Endothelial cell (in vitro differentiated cells): ENCODE data around the gene SLC25A25. TPM values are rescaled to one million over a fixed set of nuclear protein-coding genes. Genes with fewer than 3 reads are reported as not detected.

Experiments used
- DNase-seq: peaks from one replicate; pipeline ENCODE4 v3.0.0; 2021; ENCODE audit warnings: low spot score
- H3K27ac Mint-ChIP-seq: one replicate; pipeline ENCODE4 v1.8.0; 2021; ENCODE audit warnings: mixed read lengths, inconsistent platforms; ENCODE audit not compliant: unreplicated experiment
- H3K27me3 Mint-ChIP-seq: one replicate; pipeline ENCODE4 v1.8.0; 2021; ENCODE audit warnings: mild to moderate bottlenecking, moderate library complexity, mixed read lengths, inconsistent platforms; ENCODE audit not compliant: unreplicated experiment
- H3K36me3 Mint-ChIP-seq: one replicate; pipeline ENCODE4 v1.8.0; 2021; ENCODE audit warnings: mild to moderate bottlenecking, low read depth, mixed read lengths, inconsistent platforms; ENCODE audit not compliant: unreplicated experiment
- H3K4me1 Mint-ChIP-seq: one replicate; pipeline ENCODE4 v1.8.0; 2021; ENCODE audit warnings: mild to moderate bottlenecking, mixed read lengths, inconsistent platforms; ENCODE audit not compliant: unreplicated experiment
- H3K4me3 Mint-ChIP-seq: one replicate; pipeline ENCODE4 v1.8.0; 2021; ENCODE audit warnings: mild to moderate bottlenecking, mixed read lengths, inconsistent platforms; ENCODE audit not compliant: unreplicated experiment
- H3K9me3 Mint-ChIP-seq: one replicate; pipeline ENCODE4 v1.8.0; 2021; ENCODE audit warnings: mixed read lengths, inconsistent platforms; ENCODE audit not compliant: unreplicated experiment
- CTCF ChIP-seq: fragments of 200-600 bp; sonication (generic); IDR thresholded peaks from one replicate; pipeline ENCODE4 v1.5.0; 2021; ENCODE audit warnings: antibody characterized with exemption; ENCODE audit not compliant: unreplicated experiment
- total RNA-seq: library from RNA; stranded (reverse); fragmentation: NEBNext Ultra II Directional; extraction: Animal tissue kit (Norgen Biotek cat#: 25700); gene quantifications from one replicate; pipeline ENCODE4 v1.2.1, GENCODE V29; 2021; ENCODE audit not compliant: unreplicated experiment

The SLC25A25 gene
- total RNA-seq, 1 donor from 2014 or later: 8.5 TPM

- Mint-ChIP-seq H3K36me3 (peaks cover 12% of the 10 kb centered on the region), H3K9me3 (no peaks in the 10 kb centered on the region), H3K4me1 (peaks cover 13% of the 10 kb centered on the region), H3K4me3 (no peak overlapping the region), H3K27me3 (peaks cover 5% of the 10 kb centered on the region), H3K27ac (no peak overlapping the region)
- no peak for TF ChIP-seq CTCF
- no peak for DNase-seq
Measured at GRCh38 chr9:128062846-128063831, 4.9 kb upstream of the SLC25A25 start.

GRCh38 chr9:128065907-128066712 is 1.9 kb upstream of the SLC25A25 start:
- Mint-ChIP-seq H3K4me3 (peak overlapping the region; percentile 82), H3K27me3 (peaks cover 7% of the 10 kb centered on the region), H3K4me1 (peaks cover 25% of the 10 kb centered on the region), H3K36me3 (peaks cover 12% of the 10 kb centered on the region), H3K9me3 (no peaks in the 10 kb centered on the region), H3K27ac (peak overlapping the region; percentile 64)
- DNase-seq: no peak
- no peak for TF ChIP-seq CTCF

GRCh38 chr9:128066713-128067644 is 1.1 kb upstream of the SLC25A25 start, which contains the start of gene NAIF1:
TSS of gene NAIF1 (minus strand) at chr9:128067320. CDS start at chr9:128067101, 219 bp downstream.
- Mint-ChIP-seq H3K27ac (no peak within 1 kb of the TSS), H3K36me3 (peaks cover 8% of the 10 kb centered on the region), H3K27me3 (peaks cover 7% of the 10 kb centered on the region), H3K9me3 (no peaks in the 10 kb centered on the region), H3K4me1 (peaks cover 28% of the 10 kb centered on the region), H3K4me3 (no peak within 1 kb of the TSS)
- DNase-seq: peak; percentile 96
- no peak for TF ChIP-seq CTCF

- H3K27ac Mint-ChIP-seq: peak overlapping the region; percentile 79
- no peak for TF ChIP-seq CTCF
- peaks cover 4% of the 10 kb centered on the region for H3K36me3 Mint-ChIP-seq
- peak overlapping the region; percentile 93 for H3K4me3 Mint-ChIP-seq
- peaks cover 9% of the 10 kb centered on the region for H3K27me3 Mint-ChIP-seq
- DNase-seq: no peak
- no peaks in the 10 kb centered on the region for H3K9me3 Mint-ChIP-seq
- H3K4me1 Mint-ChIP-seq: peaks cover 34% of the 10 kb centered on the region
Measured at GRCh38 chr9:128068386-128069205, 564 bp downstream of the SLC25A25 start.
